Hindlimb muscle (tissue), 1 donor: ENCODE measurements around the gene ARGLU1. TPM values are rescaled to one million over a fixed set of nuclear protein-coding genes. Genes with fewer than 3 reads are reported as not detected.

Experiments used
- DNase-seq: peaks from one replicate; pipeline ENCODE4 v3.0.0-alpha.2; 2013
- polyA plus RNA-seq: library from polyadenylated mRNA; unstranded; fragments of 120-200 nt; gene quantifications from one replicate; pipeline ENCODE4 v1.2.1, GENCODE V29; 2013; ENCODE audit not compliant: insufficient read length

The ARGLU1 gene
- polyA plus RNA-seq, 1 donor, result 142 TPM

- DNase-seq, result no peak
Measured at GRCh38 chr13:106586648-106587166, 18.8 kb upstream of the ARGLU1 start.

GRCh38 chr13:106581225-106581624 lies 13.3 kb upstream of the ARGLU1 start:
- DNase-seq, result no peak

GRCh38 chr13:106575896-106576295 lies 8.0 kb upstream of the ARGLU1 start:
- DNase-seq, result no peak

- DNase-seq, result peak; percentile 56
Measured at GRCh38 chr13:106573868-106574267, 5.9 kb upstream of the ARGLU1 start.

- DNase-seq, result no peak
Measured at GRCh38 chr13:106573284-106573846, 5.4 kb upstream of the ARGLU1 start.

- DNase-seq, result no peak
Measured at GRCh38 chr13:106570299-106570852, 2.4 kb upstream of the ARGLU1 start.

- DNase-seq, result no peak
Measured at GRCh38 chr13:106569233-106570095, 1.5 kb upstream of the ARGLU1 start.

- no peak for DNase-seq
Measured at GRCh38 chr13:106568299-106569003, 514 bp upstream of the ARGLU1 start.

- DNase-seq, result peak; percentile 75
Measured at GRCh38 chr13:106566641-106567473, 1.1 kb downstream of the ARGLU1 start.

GRCh38 chr13:106565127-106565775 lies 2.7 kb downstream of the ARGLU1 start:
- no peak for DNase-seq

GRCh38 chr13:106562301-106562700 lies 5.6 kb downstream of the ARGLU1 start:
- DNase-seq, result no peak

GRCh38 chr13:106561551-106562170 lies 6.3 kb downstream of the ARGLU1 start:
- DNase-seq, result no peak

- DNase-seq, result no peak
Measured at GRCh38 chr13:106560821-106561220, 7.1 kb downstream of the ARGLU1 start.

GRCh38 chr13:106558527-106558926 lies 9.4 kb downstream of the ARGLU1 start:
- DNase-seq, result no peak

- no peak for DNase-seq
Measured at GRCh38 chr13:106555631-106556328, 12.2 kb downstream of the ARGLU1 start.

- DNase-seq, result no peak
Measured at GRCh38 chr13:106551751-106552150, 16.2 kb downstream of the ARGLU1 start.

GRCh38 chr13:106551350-106551749 lies 16.6 kb downstream of the ARGLU1 start:
- no peak for DNase-seq

- no peak for DNase-seq
Measured at GRCh38 chr13:106550570-106551135, 17.3 kb downstream of the ARGLU1 start.

- DNase-seq, result no peak
Measured at GRCh38 chr13:106548064-106548696, 19.8 kb downstream of the ARGLU1 start.
